Thyroid gland (tissue), 4 donors: ENCODE results near the gene KCNH1. TPM values are rescaled to one million over a fixed set of nuclear protein-coding genes. Genes with fewer than 3 reads are reported as not detected.

Experiments
- DNase-seq, 2 donors: peaks; one replicate each; pipeline ENCODE4 v3.0.0-alpha.2; 2019
- H3K27ac ChIP-seq, 3 donors: fragments of 200-600 bp; sonication (generic); 1 replicate in 2 of 3; 2 replicates in 1 of 3; pipeline ENCODE4 v1.5.1; 2016 to 2019; ENCODE audit warnings: mild to moderate bottlenecking in 1 of 3, moderate library complexity in 1 of 3
- H3K27me3 ChIP-seq: fragments of 200-600 bp; sonication (generic); one replicate; pipeline ENCODE4 v1.5.1; 2019
- H3K36me3 ChIP-seq, 2 donors: fragments of 200-600 bp; sonication (generic); one replicate each; pipeline ENCODE4 v1.5.1; 2016 to 2019
- H3K4me1 ChIP-seq, 2 donors: fragments of 200-600 bp; sonication (generic); one replicate each; pipeline ENCODE4 v1.5.1; 2017 to 2019
- H3K4me3 ChIP-seq, 3 donors: fragments of 200-600 bp; sonication (generic); replicated peaks in 1 of 3; 1 replicate in 2 of 3; 2 replicates in 1 of 3; pipeline ENCODE4 v1.5.1; 2016; ENCODE audit warnings: mild to moderate bottlenecking in 1 of 3
- H3K9me3 ChIP-seq: fragments of 200-600 bp; sonication (generic); one replicate; pipeline ENCODE4 v1.5.1; 2017
- CTCF ChIP-seq, 6 experiments: fragments of 200-600 bp in 3 of 6; fragments of 450-650 bp in 3 of 6; sonication (generic) in 3 of 6; IDR thresholded peaks; one replicate each; pipeline ENCODE4 v1.5.1; 2016 to 2019; ENCODE audit warnings: antibody characterized with exemption in 6 of 6, mild to moderate bottlenecking in 2 of 6, inconsistent platforms in 1 of 6, moderate library complexity in 1 of 6
- POLR2A ChIP-seq, 2 donors: fragments of 450-650 bp; IDR thresholded peaks; one replicate each; pipeline ENCODE4 v1.6.1; 2017; ENCODE audit warnings: antibody characterized with exemption in 2 of 2, mild to moderate bottlenecking in 2 of 2, moderate library complexity in 1 of 2
- WGBS, 2 donors: methylation state at CpG; one replicate each; pipeline ENCODE4 v1.1.5; 2017; 5-methylcytosine and 5-hydroxymethylcytosine counted together
- intact Hi-C: fragments of 100-400 bp; cut with DNase I; formaldehyde crosslinking; loops from one replicate; pipeline ENCODE4 v1.15.1; 2023
- total RNA-seq, 4 donors: library from RNA; depleted of rRNA; stranded (reverse); fragments of >200 nt; gene quantifications; one replicate each; pipeline ENCODE4 v1.2.3, GENCODE V29; 2016

The KCNH1 gene
- total RNA-seq, 4 donors from 2014 or later, result 1.3 TPM; not detected in 2

- intact Hi-C loops, result no loop called here
- H3K27ac ChIP-seq, result no peak overlapping the region
- H3K4me3 ChIP-seq, result no peak overlapping the region
- no peaks in the 10 kb centered on the region for H3K9me3 ChIP-seq
- H3K36me3 ChIP-seq, result no peaks in the 10 kb centered on the region
- H3K27me3 ChIP-seq, result no peaks in the 10 kb centered on the region
- 91 to 100% methylated on average over 1 of the region's 1 CpG for WGBS, 2 donors
- H3K4me1 ChIP-seq, result no peaks in the 10 kb centered on the region
- DNase-seq, result no peak
- TF ChIP-seq POLR2A (IDR thresholded peaks at IDR 0.05) (no peak), CTCF (IDR thresholded peaks at IDR 0.05) (no peak)
These were observed 347.4 kb downstream of the KCNH1 start for GRCh38 chr1:210786546-210786945.

GRCh38 chr1:210783925-210784324 lies 350.0 kb downstream of the KCNH1 start:
- DNase-seq, result no peak
- WGBS, 2 donors, result 80 to 92% methylated on average over 1 of the region's 1 CpG
- no peaks in the 10 kb centered on the region for H3K36me3 ChIP-seq
- H3K4me3 ChIP-seq, result no peak overlapping the region
- intact Hi-C loops, result no loop called here
- no peaks in the 10 kb centered on the region for H3K9me3 ChIP-seq
- no peaks in the 10 kb centered on the region for H3K4me1 ChIP-seq
- no peak for TF ChIP-seq CTCF (IDR thresholded peaks at IDR 0.05)
- no peak for TF ChIP-seq POLR2A (IDR thresholded peaks at IDR 0.05)
- no peaks in the 10 kb centered on the region for H3K27me3 ChIP-seq
- no peak overlapping the region for H3K27ac ChIP-seq

- Histone ChIP-seq H3K9me3 (no peaks in the 10 kb centered on the region), H3K4me3 (no peak overlapping the region), H3K27me3 (no peaks in the 10 kb centered on the region), H3K27ac (no peak overlapping the region), H3K4me1 (no peaks in the 10 kb centered on the region), H3K36me3 (no peaks in the 10 kb centered on the region)
- intact Hi-C loops, result no loop called here
- 72 to 81% methylated on average over 5 of the region's 5 CpGs for WGBS, 2 donors
- no peak for DNase-seq
- TF ChIP-seq CTCF (IDR thresholded peaks at IDR 0.05) (no peak), POLR2A (IDR thresholded peaks at IDR 0.05) (no peak)
These were observed 352.3 kb downstream of the KCNH1 start for GRCh38 chr1:210781652-210782051.

GRCh38 chr1:210779269-210779668 lies 354.7 kb downstream of the KCNH1 start:
- intact Hi-C loops, result no loop called here
- 66 to 76% methylated on average over 3 of the region's 3 CpGs for WGBS, 2 donors
- H3K27me3 ChIP-seq, result no peaks in the 10 kb centered on the region
- H3K4me1 ChIP-seq, result no peaks in the 10 kb centered on the region
- TF ChIP-seq CTCF (IDR thresholded peaks at IDR 0.05), result no peak
- no peaks in the 10 kb centered on the region for H3K9me3 ChIP-seq
- no peak for DNase-seq
- no peak overlapping the region for H3K4me3 ChIP-seq
- no peaks in the 10 kb centered on the region for H3K36me3 ChIP-seq
- no peak overlapping the region for H3K27ac ChIP-seq

- Histone ChIP-seq H3K36me3 (no peaks in the 10 kb centered on the region), H3K9me3 (no peaks in the 10 kb centered on the region), H3K4me3 (no peak overlapping the region), H3K4me1 (no peaks in the 10 kb centered on the region), H3K27ac (no peak overlapping the region), H3K27me3 (no peaks in the 10 kb centered on the region)
- WGBS, 2 donors, result 87 to 91% methylated on average over 2 of the region's 2 CpGs
- intact Hi-C loops, result no loop called here
- no peak for TF ChIP-seq POLR2A (IDR thresholded peaks at IDR 0.05)
- no peak for TF ChIP-seq CTCF (IDR thresholded peaks at IDR 0.05)
- DNase-seq, result no peak
These were observed 356.0 kb downstream of the KCNH1 start for GRCh38 chr1:210777914-210778313.
